Measurements from ENCODE around the gene TMEM17.
"Not testable (repeated sequence)": the region's sequence is repeated elsewhere in the genome, so short reads cannot be mapped to it uniquely, and the experiment has no call there.

The TMEM17 gene

GRCh38 chr2:62527478-62528210, 21.6 kb upstream of the TMEM17 start:
- DNase-seq (ENCODE audit: low read depth) = no peak
- no peak for TF ChIP-seq CTCF (conservative IDR thresholded peaks at IDR 0.05; ENCODE audit: low read length)
- H3K4me3 ChIP-seq (ENCODE audit: low read length) = no peak overlapping the region

GRCh38 chr2:62526531-62527381, 20.8 kb upstream of the TMEM17 start:
- no peak for TF ChIP-seq CTCF (conservative IDR thresholded peaks at IDR 0.05; ENCODE audit: low read length)
- DNase-seq (ENCODE audit: low read depth) = no peak
- H3K4me3 ChIP-seq (ENCODE audit: low read length) = no peak overlapping the region

- TF ChIP-seq CTCF (conservative IDR thresholded peaks at IDR 0.05; ENCODE audit: low read length) = no peak
- no peak overlapping the region for H3K4me3 ChIP-seq (ENCODE audit: low read length)
- no peak for DNase-seq (ENCODE audit: low read depth)
Observed at GRCh38 chr2:62525549-62526269, 19.7 kb upstream of the TMEM17 start.

GRCh38 chr2:62524293-62524941, 18.4 kb upstream of the TMEM17 start:
- no peak for TF ChIP-seq CTCF (conservative IDR thresholded peaks at IDR 0.05; ENCODE audit: low read length)
- H3K4me3 ChIP-seq (ENCODE audit: low read length) = no peak overlapping the region
- no peak for DNase-seq (ENCODE audit: low read depth)

- DNase-seq (ENCODE audit: low read depth); H3K4me3 ChIP-seq (ENCODE audit: low read length): not testable (repeated sequence)
Observed at GRCh38 chr2:62521061-62521460, 15.1 kb upstream of the TMEM17 start.

- no peak for TF ChIP-seq CTCF (conservative IDR thresholded peaks at IDR 0.05; ENCODE audit: low read length)
- no peak for DNase-seq (ENCODE audit: low read depth)
- H3K4me3 ChIP-seq (ENCODE audit: low read length) = no peak overlapping the region
Observed at GRCh38 chr2:62512384-62512783, 6.4 kb upstream of the TMEM17 start.

GRCh38 chr2:62511636-62512035, 5.6 kb upstream of the TMEM17 start:
- TF ChIP-seq CTCF (conservative IDR thresholded peaks at IDR 0.05; ENCODE audit: low read length) = no peak
- no peak overlapping the region for H3K4me3 ChIP-seq (ENCODE audit: low read length)
- no peak for DNase-seq (ENCODE audit: low read depth)

Data from AG10803 (cell line).